GM18909 (cell line): ENCODE measurements around the gene NCBP2L.
"Not testable (repeated sequence)": the region's sequence is repeated elsewhere in the genome, so short reads cannot be mapped to it uniquely, and the experiment has no call there.

ENCODE experiments used
- ATAC-seq: cut with Tn5 transposase; IDR thresholded peaks from one replicate; pipeline ENCODE4 v1.9.1; 2021; ENCODE audit warnings: mild to moderate bottlenecking; ENCODE audit not compliant: unreplicated experiment, poor library complexity

NCBP2L gene

DNA sequence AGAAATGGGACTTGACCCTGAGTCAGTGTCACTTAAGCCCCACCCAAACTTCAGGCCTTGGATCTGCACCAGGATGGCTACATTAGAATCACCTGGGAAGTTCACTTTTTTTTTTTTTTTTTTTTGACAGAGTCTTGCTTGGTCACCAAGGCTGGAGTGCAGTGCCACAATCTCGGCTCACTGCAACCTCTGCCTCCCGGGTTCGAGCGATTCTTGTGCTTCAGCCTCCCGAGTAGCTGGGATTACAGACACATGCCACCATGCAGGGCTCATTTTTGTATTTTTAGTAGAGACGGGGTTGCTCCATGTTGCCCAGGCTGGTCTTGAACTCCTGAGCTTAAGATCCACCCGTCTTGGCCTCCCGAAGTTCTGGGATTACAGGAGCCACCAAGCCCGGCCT, 3.0 kb downstream of the NCBP2L start:
- no peak for ATAC-seq

DNA sequence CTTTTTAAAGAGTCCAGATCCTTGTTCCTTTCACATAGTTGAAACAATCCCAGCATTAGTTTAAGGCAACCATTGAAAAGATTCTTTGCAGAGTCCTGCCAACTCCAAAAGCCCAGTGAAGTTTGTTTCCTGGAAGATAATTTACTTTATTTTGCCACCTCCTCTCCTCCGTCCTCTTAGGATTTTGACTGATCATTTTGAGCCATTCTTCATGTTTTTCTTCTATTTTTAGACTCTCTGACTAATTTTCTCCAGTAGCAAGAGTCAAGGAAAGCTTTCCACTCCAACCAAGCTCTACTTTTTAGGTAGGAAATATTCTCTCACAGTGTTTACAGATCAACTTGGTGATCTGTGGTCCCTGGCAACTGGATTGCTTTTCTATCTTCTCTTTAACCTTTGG, 10.3 kb downstream of the NCBP2L start:
- no peak for ATAC-seq

DNA sequence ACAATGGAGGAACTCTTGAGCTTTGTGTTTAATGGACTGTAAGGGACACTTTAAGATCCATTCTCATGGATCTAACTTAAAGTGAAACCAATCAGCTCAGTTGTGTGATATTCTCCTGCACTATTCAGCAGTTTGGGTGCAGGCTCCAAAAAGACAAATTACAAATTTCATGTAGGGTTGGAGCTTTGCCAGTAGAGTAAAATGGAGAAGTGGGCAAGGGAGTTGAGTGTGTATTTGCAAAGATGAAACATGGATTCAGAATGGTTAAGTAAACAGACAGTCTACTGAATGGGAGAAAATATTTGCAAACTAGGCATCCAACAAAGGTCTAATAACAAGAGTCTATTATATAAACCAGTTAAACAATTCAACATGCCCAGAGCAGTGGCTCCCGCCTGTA, 26.9 kb downstream of the NCBP2L start:
- no peak for ATAC-seq

DNA sequence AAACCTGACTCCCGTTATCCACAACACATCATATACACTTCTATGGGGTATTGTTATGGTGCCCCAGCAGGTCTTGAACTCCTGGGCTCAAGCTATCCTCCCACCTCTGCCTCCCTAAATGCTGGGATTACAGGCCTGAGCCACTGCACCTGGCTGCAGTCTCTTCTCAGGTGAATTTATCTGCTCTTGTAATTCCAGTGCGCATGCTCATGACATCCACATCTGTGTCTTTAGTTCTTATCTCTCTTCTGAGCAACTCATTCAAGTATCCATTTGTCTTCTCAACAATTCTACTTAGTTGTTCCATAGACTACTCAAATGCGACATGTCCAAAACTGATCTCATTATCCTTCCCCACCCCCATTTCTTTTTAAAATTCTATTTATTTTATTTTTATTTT, 27.6 kb downstream of the NCBP2L start:
- no peak for ATAC-seq

DNA sequence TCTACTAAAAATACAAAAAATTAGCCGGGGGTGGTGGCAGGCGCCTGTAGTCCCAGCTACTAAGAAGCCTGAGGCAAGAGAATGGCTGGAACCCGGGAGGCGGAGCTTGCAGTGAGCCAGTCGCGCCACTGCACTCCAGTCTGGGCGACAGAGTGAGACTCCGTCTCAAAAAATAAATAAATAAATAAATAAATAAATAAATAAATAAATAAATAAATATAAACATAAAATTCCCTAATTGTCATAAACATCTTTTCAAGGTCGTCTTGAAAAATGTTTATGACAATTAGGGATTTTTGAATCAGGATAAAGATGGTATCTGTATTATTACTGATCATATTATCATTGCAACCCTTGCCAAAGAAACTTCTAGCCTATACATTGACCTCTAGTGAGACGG, 32.5 kb downstream of the NCBP2L start:
- ATAC-seq, result not testable (repeated sequence)

DNA sequence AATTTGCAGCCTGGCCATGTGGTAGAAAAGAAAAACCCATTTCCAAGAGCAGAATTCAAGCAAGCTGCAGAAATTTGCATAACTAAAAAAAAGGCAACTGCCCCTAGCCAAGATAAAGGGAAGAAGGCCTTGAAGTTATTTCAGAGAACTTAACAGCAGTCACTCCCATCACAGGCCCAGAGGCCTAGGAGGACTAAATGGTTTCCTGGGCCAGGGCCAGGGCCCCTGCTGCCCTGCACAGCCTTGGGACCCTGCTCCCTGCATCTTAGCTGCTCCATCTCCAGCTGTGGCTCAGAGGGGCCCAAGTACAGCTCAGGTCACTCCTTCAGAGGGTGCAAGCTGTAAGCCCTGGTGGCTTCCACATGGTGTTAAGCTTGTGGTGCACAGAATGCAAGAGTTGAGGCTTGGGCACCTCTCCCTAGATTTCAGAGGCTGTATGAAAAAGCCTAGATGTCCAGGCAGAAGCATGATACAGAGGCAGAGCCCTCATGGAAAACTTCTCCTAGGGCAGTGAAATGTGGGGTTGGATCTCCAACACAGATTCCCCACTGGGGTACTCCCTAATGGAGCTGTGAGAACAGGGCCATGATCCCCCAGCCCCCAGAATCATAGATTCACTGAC, 41.5 kb downstream of the NCBP2L start:
- no peak for ATAC-seq

DNA sequence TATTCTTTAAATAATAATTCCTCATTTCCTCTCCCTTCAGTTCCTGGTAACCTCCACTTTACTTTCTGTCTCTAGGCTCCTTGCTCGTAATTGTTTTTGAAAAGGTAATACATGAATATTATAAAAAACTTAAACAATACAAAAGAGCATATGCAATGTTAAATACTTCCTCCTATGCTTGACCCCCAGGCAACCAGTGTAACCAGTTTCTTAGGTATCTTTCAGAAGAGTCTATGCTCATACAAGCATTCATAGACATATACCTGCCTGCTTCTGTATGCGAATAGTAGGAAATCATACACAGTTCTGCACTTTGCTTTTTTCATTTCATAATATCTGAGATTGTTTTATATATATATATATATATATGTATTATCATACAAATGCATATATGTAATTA, 45.5 kb downstream of the NCBP2L start:
- ATAC-seq, result no peak

DNA sequence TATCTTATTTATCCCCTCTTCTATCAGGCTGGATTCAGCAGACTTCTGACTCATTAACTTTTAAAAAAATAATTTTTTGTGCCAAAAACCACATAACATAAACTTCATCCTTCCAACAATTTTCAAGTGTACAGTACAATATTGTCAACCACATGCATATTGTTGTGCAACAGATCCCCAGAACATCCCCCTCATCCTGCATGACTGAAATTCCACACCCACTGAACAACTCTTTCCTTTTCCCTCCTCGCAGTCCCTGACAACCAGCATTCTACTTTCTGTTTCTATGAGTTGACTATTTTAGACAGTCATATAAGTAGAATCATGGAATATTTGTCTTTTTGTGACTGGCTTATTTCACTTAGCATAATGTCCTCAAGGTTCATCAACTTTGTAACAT, 45.9 kb downstream of the NCBP2L start:
- ATAC-seq, result no peak

DNA sequence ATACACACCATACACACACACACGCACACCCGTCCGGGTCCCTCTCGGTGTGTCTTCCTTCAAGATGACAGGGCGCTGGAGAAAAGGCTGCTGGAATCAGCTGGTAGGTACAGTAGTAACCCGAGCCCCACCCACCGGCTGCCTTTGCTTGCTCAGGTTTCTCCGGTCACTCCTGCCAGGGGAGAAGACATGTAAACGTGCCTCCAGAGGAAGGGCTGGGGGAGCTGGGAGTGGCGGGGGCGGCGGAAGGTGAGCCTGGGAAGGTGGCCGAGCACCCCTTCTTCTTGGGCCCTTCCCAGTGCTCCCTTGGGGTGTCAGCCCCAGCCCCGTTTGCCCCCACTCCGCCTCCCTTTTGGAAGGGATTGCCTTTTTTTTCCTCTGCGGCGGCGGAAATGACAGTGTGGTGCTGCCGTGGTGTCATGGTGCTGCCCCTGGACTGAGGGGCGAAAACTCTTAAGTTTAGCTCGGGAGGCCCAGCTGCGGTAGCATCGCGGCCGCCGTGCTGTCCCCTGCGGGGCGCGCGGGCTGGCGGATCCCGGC, 48.2 kb downstream of the NCBP2L start, which contains the start of gene MID2:
MID2 (plus strand) TSS at position 169 of the 540 bp plus-strand sequence. CDS start 561 bp downstream, outside the sequence.
- ATAC-seq, result peak; percentile 43

DNA sequence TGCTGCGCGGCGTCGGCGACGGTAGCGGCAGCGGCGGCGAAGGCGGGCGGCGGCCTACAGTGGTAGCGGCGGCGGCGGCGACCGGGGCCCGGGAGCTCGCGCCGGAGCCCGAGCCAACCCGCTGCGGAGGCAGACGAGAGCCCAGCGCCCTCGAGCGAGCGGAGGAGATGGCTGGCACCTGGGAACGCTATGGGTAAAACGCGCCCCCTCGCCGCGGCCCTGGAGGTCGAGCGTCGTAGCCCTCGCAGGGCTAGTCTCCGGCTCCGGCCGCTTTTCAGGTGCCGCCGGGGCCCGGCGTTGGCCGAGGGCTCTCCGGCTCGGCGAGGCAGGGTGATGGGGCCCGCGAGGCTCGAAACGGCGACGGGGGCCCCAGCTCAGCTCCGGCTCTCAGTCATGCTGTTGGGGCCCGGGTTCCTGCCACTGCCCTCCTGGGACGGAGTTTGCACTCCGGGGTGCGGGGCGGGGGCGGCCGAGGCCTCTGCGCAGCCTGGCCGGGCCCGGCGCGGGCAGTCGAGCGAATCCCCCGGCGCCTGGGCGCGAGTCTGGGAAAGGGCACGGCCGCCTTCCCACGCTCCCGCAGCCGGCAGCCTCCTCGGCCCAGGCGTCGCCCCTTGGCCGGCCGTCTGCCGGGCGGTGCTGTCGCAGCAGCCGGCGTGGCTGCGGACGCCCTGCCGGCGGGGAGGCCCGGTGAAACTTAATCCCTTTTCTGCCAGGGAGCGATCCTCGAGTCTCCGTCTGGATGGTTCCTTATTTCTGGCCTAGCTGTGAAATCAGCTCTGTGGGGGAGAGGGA, 48.9 kb downstream of the NCBP2L start:
- ATAC-seq, result peak; percentile 72

DNA sequence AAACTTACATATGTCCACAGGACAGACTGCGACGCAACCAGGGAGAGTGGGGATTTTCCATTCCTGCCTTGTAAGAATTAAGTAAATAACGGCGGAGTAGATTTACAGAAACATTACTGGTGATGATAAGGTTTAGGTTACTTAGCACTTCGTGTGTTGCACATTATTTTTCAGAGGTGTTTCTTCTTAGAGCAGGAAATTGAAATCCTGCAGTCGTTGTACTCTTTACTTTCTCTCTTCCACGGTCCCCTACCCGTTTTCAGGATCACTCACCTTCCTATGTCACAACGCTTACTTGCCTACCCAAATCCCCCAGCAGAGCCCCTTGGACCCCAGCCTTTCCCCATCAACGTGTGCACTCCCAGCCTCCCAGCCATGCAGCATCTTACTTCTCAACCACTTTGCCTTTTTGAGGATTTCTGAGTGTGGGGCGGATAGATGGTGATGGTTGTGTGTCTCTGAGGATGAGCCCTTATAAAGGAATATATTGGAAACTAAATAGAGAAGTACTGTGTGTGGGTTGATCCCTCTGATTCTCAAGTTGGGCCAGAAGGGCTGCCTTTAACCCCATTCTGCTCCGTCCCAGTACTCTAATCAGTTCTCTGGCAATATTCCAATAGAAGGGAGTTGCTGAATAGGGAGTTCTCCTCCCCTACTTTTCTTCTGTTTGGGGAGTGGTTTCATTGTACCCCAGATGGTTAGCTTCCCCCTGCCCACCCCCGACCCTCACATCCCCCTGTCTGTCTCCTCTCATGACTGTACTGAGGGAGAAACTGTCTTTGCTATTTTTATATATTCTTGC, 49.7 kb downstream of the NCBP2L start:
- no peak for ATAC-seq

DNA sequence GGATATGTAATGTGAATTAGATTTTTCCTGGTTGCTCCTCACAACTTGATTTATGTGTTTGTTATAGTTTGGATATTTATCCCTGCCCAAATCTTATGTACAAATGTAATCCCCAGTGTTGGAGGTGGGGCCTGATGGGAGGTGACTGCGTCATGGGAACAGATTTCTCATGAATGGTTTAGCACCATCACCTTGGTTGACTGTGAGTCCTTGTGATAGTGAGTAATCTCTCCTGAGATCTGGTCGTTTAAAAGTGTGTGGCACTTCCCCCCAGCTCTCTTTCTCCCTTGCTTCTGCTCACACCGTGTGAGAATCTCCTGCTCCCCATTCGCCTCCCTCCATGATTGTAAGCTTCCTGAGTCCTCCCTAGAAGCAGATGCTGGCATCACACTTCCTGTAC, 50.3 kb downstream of the NCBP2L start:
- ATAC-seq, result no peak

DNA sequence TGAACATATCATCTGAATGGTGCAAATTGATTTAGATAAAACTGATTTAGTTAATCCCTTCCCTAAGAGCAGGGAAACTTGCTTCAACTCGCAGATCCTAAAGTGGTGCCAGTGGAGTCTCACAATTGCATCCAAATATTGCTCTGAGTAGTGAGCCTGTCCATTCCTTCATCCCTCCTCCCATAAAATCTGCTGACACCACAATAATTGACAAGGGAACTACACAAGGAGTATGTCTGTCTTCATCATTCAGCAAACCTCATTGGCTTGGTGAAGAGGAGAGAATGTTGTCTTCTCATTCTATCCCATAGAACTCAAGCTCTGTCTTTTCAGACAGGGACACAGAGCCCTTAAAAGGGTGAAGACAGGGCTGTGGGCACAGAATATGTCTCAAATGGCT, 52.3 kb downstream of the NCBP2L start:
- no peak for ATAC-seq

DNA sequence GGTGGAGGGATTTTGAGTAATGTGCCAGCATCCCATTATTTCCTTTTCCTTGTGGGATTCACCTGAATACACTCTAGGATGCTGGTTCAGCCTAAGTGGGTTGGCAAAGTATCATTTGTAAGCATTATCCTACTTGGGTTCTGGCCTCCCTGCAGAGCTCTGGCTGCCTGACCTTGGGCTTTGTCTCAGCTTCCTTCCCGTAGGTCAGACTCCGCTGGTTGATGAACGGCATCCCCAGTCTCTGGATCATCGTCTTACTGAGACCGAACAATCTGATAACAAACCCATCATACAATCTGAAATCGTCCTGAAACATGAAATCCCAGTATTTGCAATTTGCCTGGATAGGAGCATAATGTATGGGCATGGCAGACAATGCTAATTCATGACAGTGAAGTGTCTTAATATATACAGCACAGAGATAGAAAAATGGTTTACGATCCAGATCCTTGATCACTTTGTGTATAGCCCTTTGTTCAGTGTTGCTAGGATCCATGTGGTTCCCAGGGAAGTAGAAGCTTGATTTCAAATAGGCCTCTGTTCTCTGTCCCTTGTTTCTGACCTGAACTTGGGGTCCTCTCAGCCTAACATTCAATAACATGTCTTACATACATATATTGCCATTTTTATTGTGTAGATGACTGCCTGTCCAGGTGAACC, 53.7 kb downstream of the NCBP2L start:
- no peak for ATAC-seq

DNA sequence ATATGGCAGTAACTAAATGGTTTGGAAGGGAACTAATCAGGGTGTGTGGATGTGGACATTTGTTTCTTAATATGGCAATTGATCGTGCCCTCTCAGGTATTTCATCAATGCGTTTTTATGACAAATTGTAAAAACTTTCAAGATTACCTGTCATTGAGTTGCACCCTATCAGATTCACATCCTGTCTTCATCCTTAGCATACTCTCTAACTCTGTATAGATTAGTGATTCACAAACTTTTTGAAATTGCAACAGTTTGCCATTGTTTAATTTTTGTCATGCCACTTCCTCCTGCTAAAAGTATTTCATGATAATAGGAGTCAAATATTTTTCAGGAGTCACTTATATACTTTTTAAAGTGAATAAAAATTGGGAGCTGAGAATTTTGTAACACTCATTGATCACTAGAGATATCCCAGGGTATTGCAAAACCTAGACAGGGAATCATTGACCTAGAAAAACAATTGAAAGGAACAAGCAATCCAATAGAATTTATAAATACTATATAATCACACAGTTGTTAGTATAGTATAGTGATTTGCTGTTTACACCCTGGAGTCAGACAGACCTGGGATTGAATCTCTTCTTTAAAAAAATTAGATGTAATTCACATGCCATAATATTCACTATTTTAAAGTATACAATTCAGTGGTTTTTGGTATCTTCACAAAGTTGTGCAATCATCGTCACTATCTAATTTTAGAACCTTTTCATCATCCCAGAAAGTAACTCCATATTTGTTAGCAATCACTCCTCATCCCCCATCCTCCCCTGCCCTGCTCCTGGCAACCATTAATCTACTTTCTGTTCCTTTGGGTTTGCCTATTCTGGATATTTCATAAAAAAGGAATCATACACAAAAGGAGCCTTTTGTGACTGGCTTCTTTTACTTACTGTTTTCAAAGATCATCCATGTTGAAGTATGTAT, 57.0 kb downstream of the NCBP2L start:
- no peak for ATAC-seq

DNA sequence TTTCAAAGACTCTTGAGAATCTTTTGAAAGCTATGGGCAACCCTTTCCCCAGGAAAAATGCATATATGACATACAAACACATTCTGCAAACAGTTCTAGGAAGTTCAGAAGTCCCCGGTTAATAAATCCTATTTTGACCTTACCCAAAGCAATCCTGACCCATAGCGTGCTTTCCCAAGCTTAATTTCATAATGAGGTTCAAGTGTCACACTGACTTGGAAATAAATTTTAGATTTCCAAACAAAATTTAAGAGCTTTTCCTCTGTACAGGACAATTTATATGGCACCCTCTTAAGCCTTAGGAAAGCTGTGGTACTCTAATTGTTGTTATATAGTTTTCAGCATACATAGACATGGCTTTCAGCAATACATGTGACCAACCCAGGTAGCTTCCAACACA, 59.4 kb downstream of the NCBP2L start:
- ATAC-seq, result no peak

DNA sequence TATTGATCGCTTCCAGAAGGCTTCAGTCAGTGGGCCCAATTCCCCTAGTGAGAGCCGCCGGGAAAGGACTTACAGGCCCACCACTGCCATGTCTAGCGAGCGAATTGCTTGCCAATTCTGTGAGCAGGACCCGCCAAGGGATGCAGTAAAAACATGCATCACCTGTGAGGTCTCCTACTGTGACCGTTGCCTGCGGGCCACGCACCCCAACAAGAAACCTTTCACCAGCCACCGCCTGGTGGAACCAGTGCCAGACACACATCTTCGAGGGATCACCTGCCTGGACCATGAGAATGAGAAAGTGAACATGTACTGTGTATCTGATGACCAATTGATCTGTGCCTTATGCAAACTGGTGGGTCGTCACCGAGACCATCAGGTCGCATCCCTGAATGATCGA, 63.4 kb downstream of the NCBP2L start:
- no peak for ATAC-seq

DNA sequence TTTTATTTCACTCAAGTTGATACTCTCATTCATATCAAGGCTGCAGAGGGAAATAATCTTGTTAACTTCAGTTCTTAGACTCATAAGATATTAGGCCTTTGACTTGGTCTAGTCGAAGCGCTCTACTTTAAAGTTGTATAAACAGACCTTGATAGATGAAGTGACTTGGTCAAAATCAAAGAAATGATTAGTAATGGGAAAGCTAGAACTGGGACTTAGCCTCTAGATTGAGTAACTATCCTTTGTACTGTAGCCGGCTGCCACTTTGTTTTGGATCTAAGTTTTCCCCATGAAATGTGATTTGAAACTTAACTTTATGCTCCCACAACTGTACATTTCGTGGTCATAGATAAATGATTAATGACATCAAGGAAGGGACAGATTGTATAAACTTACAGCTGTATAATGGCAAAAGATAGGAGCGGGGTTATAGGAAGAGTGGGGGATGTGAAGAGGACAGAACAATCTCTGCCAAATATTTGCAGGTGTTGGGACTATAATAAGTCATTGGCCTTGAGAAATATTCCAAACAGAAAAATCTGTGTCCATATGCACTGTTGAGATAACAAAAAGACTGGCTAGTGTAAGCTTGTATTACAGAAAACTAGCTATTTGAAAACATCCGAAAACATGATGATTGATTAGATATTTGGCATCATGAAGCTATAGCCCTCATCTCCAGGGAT, 65.3 kb downstream of the NCBP2L start:
- no peak for ATAC-seq
